ENCODE results near the gene PRAC1.

DNA sequence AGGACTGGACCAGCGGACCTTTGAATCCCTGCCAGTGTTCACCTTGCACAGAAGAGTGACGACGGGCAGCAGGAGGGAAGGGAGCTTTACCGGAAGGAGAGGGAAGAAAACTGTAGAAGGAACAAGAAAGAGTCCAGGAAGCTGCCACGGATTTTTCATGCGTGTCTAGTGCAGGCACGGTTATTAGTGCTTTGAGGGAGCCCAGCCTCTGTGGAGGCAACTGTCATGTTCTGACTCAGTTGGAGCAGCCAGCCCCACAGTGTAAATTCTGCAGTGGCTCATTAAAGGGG lies 12.7 kb upstream of the PRAC1 start:
- TF ChIP-seq POLR2A (IDR thresholded peaks at IDR 0.05) (no peak), CTCF (IDR thresholded peaks at IDR 0.05) (no peak)

All from tibial nerve (tissue), 3 donors.